AG09309 (cell line): ENCODE measurements around the gene SPATS2.
A peak's percentile ranks its signal among the peaks of the same experiment; 100 is the strongest.

Source experiments
- DNase-seq: peaks from one replicate; pipeline ENCODE4 v3.0.0-alpha.2; 2010; ENCODE audit warnings: low read depth
- H3K4me3 ChIP-seq: 2 replicates; pipeline ENCODE4 v1.5.1; 2011; ENCODE audit warnings: mild to moderate bottlenecking, low read depth, low read length, moderate library complexity; ENCODE audit not compliant: control insufficient read depth
- CTCF ChIP-seq: IDR thresholded peaks from 2 replicates; pipeline ENCODE4 v1.5.1; 2011; ENCODE audit warnings: mild to moderate bottlenecking, low read depth, low read length, inconsistent platforms; ENCODE audit not compliant: insufficient read depth, control insufficient read depth; ENCODE audit errors: missing control alignments

SPATS2 gene

GRCh38 chr12:49550693-49551252 is 183.5 kb downstream of the SPATS2 start:
- no peak for TF ChIP-seq CTCF
- no peak overlapping the region for H3K4me3 ChIP-seq
- no peak for DNase-seq

GRCh38 chr12:49552014-49552413 is 184.8 kb downstream of the SPATS2 start:
- TF ChIP-seq CTCF, result no peak
- H3K4me3 ChIP-seq, result no peak overlapping the region
- DNase-seq, result no peak

DNA sequence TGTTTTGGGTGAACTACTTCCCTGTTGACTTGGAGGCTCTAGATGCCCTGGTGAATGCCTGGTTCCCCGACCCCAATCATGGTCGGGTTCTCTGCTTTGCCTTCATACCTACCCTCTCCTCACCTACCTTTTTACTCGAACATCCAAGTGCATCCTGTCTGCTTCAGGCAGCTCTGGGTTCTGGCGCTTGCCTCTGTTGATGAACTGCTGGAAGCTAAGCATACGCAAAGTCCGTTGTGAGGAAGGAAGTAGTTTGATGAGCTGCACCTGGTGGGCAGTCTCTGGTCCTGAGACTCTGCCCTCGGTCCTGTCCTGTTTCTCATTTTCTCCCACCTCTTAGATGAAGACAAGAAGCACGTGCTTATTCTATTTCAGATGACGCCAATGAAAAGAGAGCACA is 185.2 kb downstream of the SPATS2 start:
- no peak overlapping the region for H3K4me3 ChIP-seq
- DNase-seq, result no peak
- no peak for TF ChIP-seq CTCF

DNA sequence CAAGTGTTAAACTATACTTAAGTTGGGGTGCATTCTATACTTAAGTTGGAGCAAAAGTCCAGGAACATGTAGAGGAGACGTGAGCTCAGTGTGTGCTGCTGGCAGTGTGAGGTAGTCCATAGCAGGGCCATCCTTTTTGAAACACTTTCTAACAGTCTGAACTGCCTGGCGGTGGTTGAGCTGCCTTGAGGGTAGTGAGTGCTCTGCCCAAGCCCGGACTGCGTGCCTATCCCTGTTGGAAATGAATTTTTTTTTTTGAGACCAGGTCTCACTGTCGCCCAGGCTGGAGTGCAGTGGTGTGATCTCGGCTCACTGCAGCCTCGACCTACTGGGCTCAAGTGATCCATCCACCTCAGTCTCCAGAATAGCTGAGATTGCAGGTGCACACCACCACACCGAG is 185.6 kb downstream of the SPATS2 start:
- TF ChIP-seq CTCF, result no peak
- DNase-seq, result no peak

DNA sequence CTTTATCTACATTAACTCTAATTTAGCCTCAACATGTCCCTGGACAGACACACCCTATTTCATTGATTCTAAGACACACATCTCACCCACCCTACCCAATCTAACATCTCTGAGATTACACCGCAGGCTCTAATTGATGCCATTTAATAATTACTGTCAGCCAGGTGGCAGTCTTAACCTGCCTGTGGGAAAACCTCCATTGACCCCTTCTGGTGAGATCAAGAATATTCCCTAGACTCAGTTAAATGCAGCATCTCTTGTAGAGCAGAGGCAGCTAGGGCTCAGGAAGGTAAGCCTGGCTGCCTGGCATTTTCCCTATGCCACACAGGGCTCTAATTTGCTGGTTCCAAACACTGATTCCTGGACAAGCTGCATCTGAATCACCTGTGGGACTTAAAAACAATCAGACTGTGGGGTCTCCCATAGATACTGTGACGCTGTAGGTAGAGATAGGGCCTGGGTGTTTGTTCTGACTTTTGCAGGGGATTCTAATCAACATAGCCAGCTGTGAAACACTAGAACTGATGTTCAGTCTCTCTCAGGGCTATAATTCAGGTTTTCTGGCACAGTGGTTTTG is 186.3 kb downstream of the SPATS2 start:
- H3K4me3 ChIP-seq, result no peak overlapping the region
- TF ChIP-seq CTCF, result peak; percentile 31
- no peak for DNase-seq

More for the DNA sequence above, 185.6 kb downstream of the SPATS2 start:
- H3K4me3 ChIP-seq, result no peak overlapping the region

DNA sequence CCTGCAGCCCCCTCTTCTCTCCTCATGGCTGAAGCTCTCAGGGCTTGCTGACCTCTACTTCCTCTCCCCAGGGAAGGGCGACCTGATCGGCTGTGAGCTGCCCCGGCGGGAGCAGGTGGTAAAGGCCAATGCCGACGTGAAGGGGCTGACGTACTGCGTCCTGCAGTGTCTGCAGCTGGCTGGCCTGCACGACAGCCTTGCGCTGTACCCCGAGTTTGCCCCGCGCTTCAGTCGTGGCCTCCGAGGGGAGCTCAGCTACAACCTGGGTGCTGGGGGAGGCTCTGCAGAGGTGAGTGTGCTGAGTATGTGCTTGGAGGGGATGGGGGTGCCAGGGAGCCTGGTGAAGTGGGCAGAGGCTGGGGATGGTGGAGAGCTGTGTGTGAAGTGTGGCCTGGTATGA is 187.0 kb downstream of the SPATS2 start:
- no peak overlapping the region for H3K4me3 ChIP-seq
- no peak for TF ChIP-seq CTCF
- no peak for DNase-seq
